Loucy (cell line): ENCODE measurements around the gene TLL1.

Experiments
- H2AFZ ChIP-seq: fragments of 200-600 bp; sonication (generic); 2 replicates; pipeline ENCODE4 v1.6.0; 2016; ENCODE audit warnings: antibody characterized with exemption, mild to moderate bottlenecking, low read length, moderate library complexity
- H3F3A ChIP-seq: fragments of 200-600 bp; 2 replicates; pipeline ENCODE4 v1.6.0; 2016; ENCODE audit warnings: antibody characterized with exemption, low read depth, mild to moderate bottlenecking
- H3K27me3 ChIP-seq: fragments of 200-600 bp; sonication (generic); 2 replicates; pipeline ENCODE4 v1.6.1; 2014; ENCODE audit warnings: low read length, mild to moderate bottlenecking; ENCODE audit not compliant: insufficient read depth, poor library complexity, severe bottlenecking
- H3K36me3 ChIP-seq: fragments of 200-600 bp; sonication (generic); 2 replicates; pipeline ENCODE4 v1.6.1; 2016; ENCODE audit warnings: low read length; ENCODE audit not compliant: insufficient read depth
- H3K4me1 ChIP-seq: fragments of 200-600 bp; sonication (generic); 2 replicates; pipeline ENCODE4 v1.5.1; 2014; ENCODE audit warnings: low read length, mild to moderate bottlenecking; ENCODE audit not compliant: insufficient read depth, poor library complexity, severe bottlenecking
- H3K4me2 ChIP-seq: fragments of 200-600 bp; sonication (generic); 2 replicates; pipeline ENCODE4 v1.6.0; 2014; ENCODE audit warnings: antibody characterized with exemption, low read length, low read depth, mild to moderate bottlenecking; ENCODE audit not compliant: poor library complexity, severe bottlenecking
- H3K4me3 ChIP-seq: fragments of 200-600 bp; sonication (generic); 2 replicates; pipeline ENCODE4 v1.5.1; 2014; ENCODE audit warnings: low read length, mild to moderate bottlenecking, mixed read lengths; ENCODE audit not compliant: poor library complexity, severe bottlenecking
- H3K79me2 ChIP-seq: fragments of 200-600 bp; sonication (generic); 2 replicates; pipeline ENCODE4 v1.6.1; 2014; ENCODE audit warnings: low read length; ENCODE audit not compliant: insufficient read depth
- H3K9ac ChIP-seq: fragments of 200-600 bp; sonication (generic); 2 replicates; pipeline ENCODE4 v1.6.0; 2014; ENCODE audit warnings: mild to moderate bottlenecking, low read depth, low read length, moderate library complexity; ENCODE audit not compliant: poor library complexity, severe bottlenecking
- H3K9me2 ChIP-seq: fragments of 200-600 bp; sonication (generic); replicated peaks from 2 replicates; pipeline ENCODE4 v1.6.1; 2016; ENCODE audit warnings: low read depth, low read length, mixed read lengths
- H3K9me3 ChIP-seq: fragments of 200-600 bp; sonication (generic); 2 replicates; pipeline ENCODE4 v1.6.1; 2014; ENCODE audit warnings: mild to moderate bottlenecking, antibody characterized with exemption, low read length, low read depth; ENCODE audit not compliant: insufficient read depth
- H4K20me1 ChIP-seq: fragments of 200-600 bp; sonication (generic); 2 replicates; pipeline ENCODE4 v1.6.0; 2014; ENCODE audit warnings: antibody characterized with exemption, low read length, mild to moderate bottlenecking; ENCODE audit not compliant: insufficient read depth, poor library complexity, severe bottlenecking
- CTCF ChIP-seq: fragments of 200-600 bp; sonication (generic); conservative IDR thresholded peaks from 2 replicates; pipeline ENCODE4 v1.5.1; 2014; ENCODE audit warnings: mild to moderate bottlenecking, antibody characterized with exemption, low read length
- EZH2phosphoT487 ChIP-seq: fragments of 200-600 bp; IDR thresholded peaks from 2 replicates; pipeline ENCODE4 v1.6.1; 2018; ENCODE audit warnings: antibody characterized with exemption, mild to moderate bottlenecking, moderate library complexity, borderline replicate concordance

Gene TLL1

DNA sequence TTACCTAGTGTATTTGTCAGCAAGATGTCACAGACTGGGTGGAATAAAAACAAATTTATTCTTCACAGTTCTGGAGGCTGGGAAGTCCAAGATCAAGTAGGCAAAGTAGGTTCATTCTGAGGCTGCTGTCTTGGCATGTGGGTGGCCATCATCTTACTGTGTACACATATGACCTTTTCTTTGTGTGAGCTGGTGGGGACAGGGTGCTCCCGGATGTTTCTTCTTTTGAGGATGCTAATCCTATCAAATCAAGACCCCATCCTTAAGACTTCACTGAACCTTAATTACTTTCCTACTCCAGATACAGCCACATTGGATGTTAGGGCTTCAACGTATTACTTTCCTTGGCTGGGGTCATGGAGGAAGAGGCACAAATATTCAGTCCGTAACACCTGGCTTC, 74.0 kb downstream of the TLL1 start:
- Histone ChIP-seq H3K4me1 (no peaks in the 10 kb centered on the region), H3K9me3 (no peaks in the 10 kb centered on the region), H3K27me3 (no peaks in the 10 kb centered on the region), H3F3A (no peaks in the 10 kb centered on the region), H3K36me3 (no peaks in the 10 kb centered on the region), H4K20me1 (no peaks in the 10 kb centered on the region), H2AFZ (no peak overlapping the region), H3K9me2 (no peaks in the 10 kb centered on the region), H3K9ac (no peak overlapping the region), H3K4me3 (no peak overlapping the region), H3K79me2 (no peaks in the 10 kb centered on the region), H3K4me2 (no peak overlapping the region)
- TF ChIP-seq EZH2phosphoT487 (no peak), CTCF (no peak)

- Histone ChIP-seq H3K4me3 (no peak overlapping the region), H2AFZ (0 out of 2 replicates have a peak overlapping the region, but pooled peaks have one; percentile 21), H3K9me3 (peaks cover 7% of the 10 kb centered on the region; the same call in 1 of the 2 replicates), H3F3A (no peaks in the 10 kb centered on the region), H3K36me3 (no peaks in the 10 kb centered on the region), H4K20me1 (no peaks in the 10 kb centered on the region), H3K4me1 (no peaks in the 10 kb centered on the region), H3K79me2 (no peaks in the 10 kb centered on the region), H3K4me2 (no peak overlapping the region), H3K9ac (no peak overlapping the region), H3K27me3 (no peaks in the 10 kb centered on the region), H3K9me2 (no peaks in the 10 kb centered on the region)
- no peak for TF ChIP-seq EZH2phosphoT487
- TF ChIP-seq CTCF, result no peak
Measured at GRCh38 chr4:165953181-165953580, 80.1 kb downstream of the TLL1 start.

- H2AFZ ChIP-seq, result no peak overlapping the region
- no peaks in the 10 kb centered on the region for H3K36me3 ChIP-seq
- TF ChIP-seq CTCF (no peak), EZH2phosphoT487 (no peak)
- no peaks in the 10 kb centered on the region for H3K9me2 ChIP-seq
- H4K20me1 ChIP-seq, result no peaks in the 10 kb centered on the region
- H3F3A ChIP-seq, result no peaks in the 10 kb centered on the region
- H3K4me1 ChIP-seq, result no peaks in the 10 kb centered on the region
- H3K4me3 ChIP-seq, result no peak overlapping the region
- no peak overlapping the region for H3K9ac ChIP-seq
- H3K79me2 ChIP-seq, result no peaks in the 10 kb centered on the region
- H3K4me2 ChIP-seq, result no peak overlapping the region
- no peaks in the 10 kb centered on the region for H3K27me3 ChIP-seq
- H3K9me3 ChIP-seq, result peaks cover 14% of the 10 kb centered on the region; the same call in 1 of the 2 replicates
Measured at GRCh38 chr4:165963621-165964020, 90.6 kb downstream of the TLL1 start.
